Stimulated activated CD4-positive, alpha-beta T cell treated with anti-CD3 and anti-CD28 coated beads, Interleukin-15, amount 100 ng/mL, for 24 hours (primary cell): ENCODE measurements around the gene GPR39.

ENCODE experiments used
- DNase-seq: peaks from one replicate; pipeline ENCODE4 v3.0.0-alpha.2; 2020

The GPR39 gene

DNA sequence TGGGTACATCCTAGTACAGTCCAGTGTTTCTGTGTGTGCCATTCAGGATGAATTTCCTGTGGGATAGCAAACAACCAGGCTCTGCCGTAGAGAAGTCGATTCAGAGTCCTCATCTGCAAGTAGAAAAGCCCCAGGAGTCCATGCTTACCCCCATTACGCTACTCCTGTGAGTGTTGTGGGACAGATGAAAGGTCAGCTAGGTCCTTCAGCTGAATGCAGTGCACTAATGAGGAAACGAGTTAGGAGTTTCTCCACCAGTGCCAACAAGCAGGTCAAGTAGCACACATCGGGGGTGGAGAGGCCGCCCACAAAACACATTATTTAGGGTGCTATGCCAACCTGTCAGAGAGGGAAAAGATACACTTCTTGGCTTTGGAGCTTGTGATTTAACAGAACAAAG, 2.5 kb upstream of the GPR39 start:
- DNase-seq: no peak

DNA sequence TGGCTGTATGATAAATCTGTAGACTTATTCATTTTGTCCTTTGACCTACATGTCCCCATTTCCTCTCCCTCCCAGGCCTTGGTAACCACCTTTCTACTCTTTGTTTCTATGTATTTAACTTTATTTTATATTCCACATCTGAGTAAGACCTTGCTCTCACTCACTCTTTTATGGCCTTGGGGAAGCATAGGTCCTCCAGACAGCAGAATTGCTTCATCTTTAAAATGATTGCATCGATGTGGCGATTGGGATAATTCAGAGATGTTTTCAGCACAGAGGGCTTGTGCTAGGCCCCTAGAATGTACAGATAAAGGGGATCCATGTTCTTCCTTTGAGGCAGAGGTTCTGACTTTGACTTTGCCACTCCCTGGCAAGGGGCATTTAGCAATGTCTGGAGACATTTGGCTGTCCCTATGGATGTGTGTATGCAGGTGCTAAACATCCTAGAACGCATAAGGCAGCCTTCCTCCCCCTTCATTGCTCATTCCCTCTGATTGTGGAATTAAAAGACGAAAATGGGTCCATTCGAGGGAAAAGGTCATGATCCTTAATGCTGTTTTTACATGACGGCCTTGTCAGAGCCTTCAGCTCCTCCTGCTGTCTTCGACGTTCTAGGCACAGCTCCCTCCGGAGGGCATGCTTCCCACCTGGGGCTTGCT, 1.2 kb upstream of the GPR39 start:
- DNase-seq: no peak

DNA sequence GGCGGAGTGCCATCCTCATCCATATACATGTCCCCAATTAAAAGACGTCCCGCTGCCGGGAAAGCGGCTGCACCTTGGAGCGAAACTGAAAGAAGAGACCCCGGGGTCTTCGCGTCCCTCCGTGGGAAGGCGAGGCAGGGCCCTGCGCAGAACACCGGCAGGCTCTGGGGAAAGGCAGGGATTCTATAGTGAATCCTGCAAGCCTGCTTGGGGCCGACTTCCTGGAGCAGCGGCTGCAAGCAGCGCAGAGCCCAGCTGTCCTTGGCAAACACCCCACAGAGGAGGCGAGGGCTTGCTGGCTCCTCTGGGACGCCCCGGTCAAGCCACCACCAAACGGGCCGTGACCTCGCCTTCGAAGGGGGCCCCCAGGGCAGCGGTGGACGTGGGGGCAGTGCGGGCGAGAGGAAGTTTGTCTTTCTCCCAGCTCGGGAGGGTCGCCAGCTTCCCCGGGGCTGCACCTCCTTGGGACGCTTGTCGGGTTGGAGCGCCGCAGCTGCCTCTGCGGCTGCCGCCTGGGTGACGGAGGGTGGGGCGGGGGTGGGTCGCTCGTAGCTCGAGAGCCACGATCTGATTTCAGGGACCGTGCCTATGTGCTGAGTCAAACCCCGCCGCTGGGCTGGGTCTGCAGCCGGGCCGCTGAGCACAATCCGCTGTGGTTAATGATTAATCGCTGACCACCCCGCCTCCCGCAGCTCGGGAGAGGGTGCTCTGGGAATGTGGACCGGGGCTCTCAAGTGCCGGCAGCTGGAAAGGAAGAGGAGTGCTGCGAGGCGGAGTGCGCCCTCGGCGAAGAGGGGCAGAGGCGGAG, 486 bp upstream of the GPR39 start:
- DNase-seq: no peak

DNA sequence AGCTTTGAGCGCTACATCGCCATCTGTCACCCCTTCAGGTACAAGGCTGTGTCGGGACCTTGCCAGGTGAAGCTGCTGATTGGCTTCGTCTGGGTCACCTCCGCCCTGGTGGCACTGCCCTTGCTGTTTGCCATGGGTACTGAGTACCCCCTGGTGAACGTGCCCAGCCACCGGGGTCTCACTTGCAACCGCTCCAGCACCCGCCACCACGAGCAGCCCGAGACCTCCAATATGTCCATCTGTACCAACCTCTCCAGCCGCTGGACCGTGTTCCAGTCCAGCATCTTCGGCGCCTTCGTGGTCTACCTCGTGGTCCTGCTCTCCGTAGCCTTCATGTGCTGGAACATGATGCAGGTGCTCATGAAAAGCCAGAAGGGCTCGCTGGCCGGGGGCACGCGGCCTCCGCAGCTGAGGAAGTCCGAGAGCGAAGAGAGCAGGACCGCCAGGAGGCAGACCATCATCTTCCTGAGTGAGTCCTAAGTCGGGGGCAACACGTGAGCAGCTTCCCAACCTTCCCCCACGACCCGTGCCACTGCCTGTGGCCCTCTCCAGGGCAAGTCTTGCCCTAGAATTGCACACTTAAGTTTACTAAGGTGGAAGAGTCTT, 928 bp downstream of the GPR39 start:
- DNase-seq: no peak

DNA sequence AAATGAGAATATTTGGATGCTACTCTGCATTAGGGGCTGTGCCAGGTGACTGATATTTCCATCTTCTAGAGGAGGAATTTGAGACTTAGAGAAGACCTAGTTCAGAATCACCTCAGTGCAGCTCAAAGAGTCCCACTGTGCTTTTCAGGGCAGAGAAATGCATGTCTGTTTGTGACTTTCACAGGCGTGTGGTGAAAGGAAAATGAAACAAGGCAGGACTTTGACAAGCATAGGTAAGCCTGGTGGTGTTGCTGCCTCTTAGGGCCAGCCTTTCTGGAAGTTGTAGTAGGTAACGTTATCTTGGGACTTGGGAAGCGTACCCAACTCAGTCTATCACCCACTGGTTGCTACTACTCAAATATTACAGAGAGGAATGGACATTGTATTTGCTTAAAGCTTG, 2.6 kb downstream of the GPR39 start:
- DNase-seq: no peak

DNA sequence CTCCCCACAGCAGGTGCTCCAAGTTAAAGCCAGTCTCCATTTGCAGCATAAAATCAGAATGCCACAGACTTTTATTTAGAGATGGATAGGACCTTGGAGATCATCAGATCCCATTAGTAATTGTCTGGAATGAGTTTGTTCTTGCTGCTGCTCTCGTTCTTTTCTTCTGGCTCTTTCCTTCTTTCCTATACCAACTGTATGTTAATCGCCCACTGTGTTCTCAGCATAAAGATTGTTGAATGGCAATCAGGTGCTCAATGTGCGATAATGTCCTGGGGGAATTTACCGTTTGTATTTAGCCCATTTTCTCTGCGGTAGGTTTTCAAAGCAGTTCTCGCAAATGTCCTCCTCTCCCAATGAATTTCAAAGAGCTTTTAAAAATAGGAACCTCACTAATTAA, 3.3 kb downstream of the GPR39 start:
- DNase-seq: no peak

DNA sequence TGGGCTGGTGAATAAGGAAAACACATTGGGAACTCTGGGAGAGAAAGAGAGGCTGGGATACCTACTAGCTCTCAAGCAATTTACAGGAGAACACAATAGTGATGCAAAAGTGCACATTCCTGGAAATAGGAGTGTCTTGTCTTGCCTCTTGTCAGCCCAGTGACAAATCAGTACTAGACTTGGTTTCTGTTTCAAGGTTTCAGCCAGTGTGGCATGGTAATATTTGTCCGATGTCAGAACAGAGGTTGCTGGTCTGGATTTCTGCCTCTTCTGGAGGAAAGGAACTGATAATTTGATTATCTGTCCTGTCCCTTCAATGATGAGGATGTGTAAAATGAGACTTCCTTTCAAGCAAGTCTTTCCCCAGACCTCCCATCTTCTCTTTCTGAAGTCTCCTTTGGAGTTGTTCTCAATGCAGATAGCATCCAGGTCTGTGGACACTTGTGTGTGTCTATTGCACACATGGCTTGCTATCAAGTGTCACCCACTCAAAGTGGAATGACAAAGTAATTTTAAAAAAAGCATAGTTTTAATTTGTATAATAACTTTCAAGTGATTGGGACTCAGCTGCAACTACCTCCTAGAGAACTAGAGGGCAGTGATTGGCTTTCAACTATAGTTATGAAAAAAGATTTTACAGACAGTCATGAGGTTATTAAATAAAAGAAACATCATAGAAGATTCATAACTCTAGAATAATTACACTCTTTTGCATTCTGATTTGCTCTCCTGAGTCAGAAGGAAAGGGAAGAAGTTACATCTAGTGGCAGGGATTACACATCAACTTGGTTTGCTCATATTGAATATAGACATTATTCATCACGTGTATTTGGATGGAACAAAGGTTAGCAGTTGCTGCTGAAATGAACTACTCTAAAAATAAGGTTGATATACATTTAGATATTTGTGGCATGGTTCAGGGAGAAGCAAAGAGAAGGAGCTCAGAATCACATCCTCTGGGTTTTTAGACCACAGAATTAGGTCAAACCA, 4.5 kb downstream of the GPR39 start:
- DNase-seq: no peak

DNA sequence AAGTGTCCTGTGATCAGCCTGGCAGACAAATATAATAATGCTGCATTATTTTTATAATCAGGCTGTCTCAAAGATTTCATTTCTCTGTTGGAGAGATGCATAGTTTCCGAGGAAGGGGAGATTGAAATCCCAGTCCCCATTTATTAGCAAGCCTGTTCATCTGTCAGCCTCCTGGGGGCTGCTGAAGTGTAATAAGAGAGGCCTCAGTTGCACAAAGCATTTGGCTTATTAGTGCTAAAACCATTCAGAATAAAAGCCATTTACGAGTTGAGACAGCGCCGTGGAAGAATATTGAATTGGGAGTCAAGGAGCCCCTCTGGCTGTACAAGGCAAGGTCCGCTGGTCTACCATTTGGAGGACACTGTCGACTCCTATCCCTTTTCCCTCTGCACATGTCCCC, 6.1 kb downstream of the GPR39 start:
- no peak for DNase-seq

DNA sequence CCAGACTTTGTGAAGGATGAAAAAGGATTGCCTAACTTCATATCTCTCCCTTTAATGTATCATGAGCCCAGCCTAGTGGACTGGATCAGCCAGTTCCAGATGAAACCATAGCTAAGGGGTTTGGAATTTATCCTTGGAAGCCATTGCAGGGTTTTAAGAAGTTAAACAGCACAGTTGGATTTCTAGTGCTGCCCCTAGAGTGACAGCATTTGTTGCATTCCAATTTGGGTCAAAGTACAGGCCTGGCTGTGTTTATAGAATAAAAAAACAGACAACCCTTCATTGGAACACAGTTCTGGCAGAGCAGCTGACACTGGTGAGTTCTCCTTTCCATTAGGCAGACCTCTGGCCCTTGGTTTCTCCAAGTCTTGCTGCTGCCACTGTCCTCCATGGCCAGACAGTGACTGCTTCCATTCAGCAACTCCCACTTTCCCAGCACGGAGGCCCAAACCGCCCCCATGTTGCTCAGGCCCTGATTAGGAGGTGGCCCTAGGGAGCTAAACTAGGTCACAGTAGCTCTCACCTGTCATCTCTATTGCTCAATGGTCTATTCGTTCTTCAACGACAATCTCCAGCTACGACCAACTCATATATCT, 8.0 kb downstream of the GPR39 start:
- no peak for DNase-seq

DNA sequence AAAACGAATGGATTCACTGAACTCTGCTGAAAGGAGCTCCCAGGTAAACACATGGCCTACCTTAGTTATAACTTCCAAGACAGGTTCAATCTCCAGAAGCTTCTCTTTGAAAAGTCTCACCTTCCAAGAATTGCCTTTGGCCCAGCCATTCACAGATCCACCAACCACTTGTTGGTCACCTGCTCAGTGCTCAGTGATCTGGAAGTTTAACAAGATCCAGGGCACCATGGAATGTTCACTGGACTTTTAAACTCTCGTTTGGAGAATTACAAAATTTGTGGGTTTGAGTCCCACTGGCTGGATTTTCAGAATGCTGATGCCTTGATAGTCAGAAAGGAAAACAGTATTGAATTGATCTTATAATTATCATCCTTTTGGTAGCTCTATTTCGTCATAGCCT, 9.4 kb downstream of the GPR39 start:
- DNase-seq: no peak

DNA sequence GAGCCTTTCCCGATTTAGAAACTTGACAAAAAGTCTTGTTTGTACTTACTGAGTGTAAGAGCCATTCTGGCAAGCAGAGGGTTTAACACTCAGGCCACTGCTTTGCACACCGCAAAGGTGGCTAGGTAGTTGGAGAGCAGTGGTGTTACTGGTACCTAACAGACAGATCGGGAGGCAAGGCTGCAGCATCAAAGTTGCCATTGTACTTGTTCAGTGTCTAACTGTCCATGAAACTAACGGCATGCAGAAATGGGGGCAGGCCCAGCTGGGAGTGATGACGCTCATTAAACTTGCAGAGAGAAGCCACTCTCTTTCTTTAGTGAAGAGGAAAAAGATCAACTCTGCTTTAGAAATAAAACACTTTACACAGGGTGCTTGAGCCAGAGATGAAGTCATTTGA, 10.1 kb downstream of the GPR39 start:
- no peak for DNase-seq

DNA sequence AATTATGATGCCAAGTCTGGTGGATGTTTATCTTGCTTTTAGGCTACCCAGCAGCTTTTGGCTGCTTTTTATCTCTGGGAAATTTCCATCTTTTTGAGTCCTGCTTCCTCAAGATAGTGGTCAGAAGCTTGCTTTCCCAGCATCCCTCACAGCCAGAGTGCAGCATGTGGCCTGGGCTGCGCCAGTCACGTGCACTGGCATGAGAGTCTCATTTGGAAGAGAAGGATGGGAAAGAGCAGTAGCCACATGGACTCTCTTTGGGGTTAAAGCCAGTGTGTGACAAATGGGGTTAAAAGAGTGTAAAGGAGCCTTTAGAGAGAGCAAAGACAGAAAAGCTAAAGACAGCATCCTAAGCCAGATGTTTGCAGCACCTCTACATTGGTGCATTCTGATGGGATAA, 12.7 kb downstream of the GPR39 start:
- no peak for DNase-seq

DNA sequence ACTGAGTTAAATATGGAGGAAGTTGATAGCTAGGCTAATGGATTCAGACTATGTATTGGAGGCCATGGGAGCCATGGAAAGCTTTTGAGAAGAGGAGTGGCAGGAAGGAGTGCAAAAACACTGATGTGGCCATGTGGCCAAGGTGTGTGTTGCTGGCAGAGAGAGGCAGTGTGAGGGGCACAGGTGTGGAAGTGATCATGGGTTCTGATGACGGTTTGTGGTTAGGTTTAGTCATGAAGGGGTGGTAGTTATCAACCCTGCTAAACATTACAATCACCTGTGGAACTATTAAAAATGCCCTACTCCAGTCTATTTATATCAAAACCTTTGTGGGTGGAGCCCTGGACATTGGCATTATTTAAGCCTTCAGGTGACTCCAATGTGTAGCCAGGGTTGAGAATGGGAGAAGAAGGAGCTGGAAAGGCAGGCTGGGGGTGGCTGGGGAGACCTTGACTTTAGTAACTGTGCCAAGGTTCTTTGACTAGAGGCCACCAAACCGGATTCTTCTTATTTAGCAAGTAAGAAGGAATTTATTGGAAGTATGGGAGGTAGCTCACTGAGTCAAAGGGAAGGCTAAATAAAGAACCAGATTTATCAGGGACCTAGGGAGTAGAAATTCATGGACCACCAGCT, 13.5 kb downstream of the GPR39 start:
- no peak for DNase-seq

DNA sequence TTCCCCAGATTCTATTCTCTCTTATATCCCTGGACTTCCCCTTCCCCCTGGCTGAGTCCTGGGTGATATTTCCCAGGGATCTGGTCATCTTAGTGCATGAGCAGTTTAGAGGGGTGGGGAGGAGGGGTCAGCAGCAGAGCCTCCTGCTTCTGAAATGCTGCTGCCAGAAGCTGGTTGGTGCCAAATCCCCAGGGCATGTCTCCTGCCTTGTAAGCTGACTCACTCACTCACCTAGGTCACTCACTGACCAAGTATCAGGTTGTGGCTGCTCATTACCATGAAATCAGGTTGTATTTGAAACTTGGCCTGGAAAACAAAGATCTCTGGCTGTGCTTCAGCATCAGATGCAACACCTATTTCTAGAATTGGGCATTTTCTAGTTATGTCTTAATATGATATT, 14.3 kb downstream of the GPR39 start:
- no peak for DNase-seq

DNA sequence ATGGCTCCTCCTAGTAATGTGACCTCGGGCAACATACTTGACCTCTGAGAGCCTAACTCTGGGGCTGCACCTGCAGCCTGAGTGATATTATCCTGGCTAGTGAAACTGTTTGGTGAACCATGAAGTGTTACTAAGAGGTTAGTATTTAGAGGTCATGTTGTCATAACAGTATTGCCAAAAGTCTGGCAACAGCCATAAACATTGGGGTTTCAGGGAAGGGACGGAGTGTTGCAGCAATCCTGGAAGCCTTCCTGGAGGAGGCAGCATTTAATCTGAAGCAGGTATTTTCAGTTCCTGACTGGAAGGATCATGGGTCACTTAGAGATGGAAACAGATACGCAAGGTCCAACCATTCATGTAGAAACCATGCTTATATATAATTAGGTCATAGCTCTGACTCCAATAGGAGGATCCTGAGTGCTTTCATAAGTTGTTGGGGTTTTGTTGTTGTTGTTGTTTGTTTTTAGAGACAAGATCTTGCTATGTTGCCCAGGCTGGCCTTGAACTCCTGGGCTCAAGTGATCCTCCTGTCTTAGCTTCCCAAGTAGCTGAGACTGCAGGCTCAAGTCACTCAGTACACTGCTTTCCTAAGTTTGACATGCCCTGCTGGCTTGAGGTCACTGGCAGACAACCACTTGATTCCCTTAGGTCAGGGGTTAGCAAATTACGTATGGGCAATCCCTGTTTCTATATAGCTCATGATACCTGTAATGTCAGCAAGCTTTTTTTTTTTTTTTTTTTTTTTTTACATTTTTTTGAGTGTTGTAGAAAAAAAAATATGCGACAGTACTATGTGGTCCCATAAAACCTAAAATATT, 21.5 kb downstream of the GPR39 start:
- no peak for DNase-seq

DNA sequence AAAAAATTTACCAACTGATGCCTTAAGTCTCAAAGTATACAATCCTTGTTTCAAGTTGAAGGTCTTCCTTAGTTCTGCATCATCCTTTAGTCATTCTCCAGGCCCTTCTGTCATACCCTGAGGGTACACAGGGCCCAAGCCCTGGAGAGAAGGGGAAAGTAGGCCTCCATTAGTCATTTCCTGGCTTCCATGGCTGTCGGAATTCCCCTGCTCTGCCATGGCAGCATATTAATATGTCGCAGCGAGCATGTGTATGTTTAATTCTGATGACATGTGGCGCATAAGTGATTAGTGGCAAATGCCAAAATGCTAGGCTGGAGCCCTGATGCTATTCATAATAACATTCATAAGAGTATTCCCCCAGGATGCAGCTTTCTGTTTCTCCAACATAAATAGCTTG, 22.1 kb downstream of the GPR39 start:
- peak; percentile 6 for DNase-seq

DNA sequence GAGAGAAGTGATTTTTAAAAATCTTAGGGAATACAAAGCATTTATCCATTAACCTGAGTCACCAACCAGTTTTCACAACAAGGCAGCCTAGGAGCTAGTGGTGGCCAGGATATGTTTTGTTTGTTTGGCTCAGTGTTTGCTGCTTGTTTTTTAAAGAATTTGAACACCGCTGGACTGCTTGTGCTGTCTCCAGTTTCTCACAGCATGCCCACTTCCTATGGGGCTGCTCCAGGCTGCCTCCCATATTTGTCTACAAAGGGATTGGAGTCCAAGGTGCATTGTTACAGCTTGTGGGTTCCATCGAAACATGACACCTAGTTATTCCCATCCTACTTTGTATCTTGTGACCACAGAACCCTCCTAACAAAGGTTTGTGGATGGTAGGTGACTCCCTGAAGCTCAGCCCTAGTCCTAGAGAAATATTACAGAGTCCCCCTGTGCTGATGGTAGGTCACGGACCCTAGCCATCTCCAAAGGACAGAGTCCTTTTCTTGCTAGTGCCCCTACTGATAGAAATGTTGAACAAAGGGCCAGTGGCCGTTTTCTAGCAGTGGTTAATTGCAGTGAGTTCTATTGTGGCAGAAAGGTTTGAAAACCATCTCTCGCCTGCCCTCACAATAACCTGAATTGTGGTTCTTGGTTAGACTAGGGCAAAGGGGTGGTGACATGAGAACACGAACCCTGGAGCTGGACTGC, 23.2 kb downstream of the GPR39 start:
- no peak for DNase-seq

DNA sequence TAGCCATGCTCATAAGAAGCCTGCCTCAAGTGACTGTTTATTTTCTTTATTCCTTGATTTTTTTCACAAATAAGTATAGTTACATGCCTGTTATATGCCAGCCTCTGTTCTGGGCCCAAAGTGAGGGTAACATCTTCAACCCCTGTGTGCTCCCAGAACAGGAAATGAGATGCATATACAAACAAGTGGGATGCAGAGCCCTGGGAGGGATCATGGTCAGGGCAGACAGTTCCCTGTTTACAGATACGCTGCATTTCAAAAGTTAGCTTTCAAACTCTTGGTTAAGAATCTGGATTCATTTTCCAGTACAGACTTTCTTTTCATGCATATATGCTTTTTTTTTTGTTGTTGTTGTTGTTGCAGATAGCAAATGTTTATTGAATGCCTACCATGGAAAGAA, 24.4 kb downstream of the GPR39 start:
- DNase-seq: no peak

DNA sequence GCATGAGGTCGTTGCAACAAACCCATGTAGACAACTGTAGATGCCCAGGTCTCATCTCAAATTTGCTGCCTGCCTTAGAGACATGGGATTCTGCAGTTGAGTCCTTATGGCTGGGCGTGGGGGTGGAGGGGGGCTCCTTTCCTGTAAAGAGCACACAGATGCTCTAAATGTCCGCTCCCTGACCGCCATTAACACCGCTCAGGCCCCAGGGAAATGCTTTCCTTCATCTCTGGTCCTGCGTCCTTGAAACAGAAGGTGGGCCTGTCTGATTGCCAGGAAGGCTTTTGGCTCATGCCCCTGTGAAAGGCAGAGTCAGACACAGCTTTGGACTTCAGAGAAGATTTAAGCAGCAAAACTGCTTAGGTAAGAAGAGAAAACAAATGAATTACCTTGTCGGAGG, 25.7 kb downstream of the GPR39 start:
- no peak for DNase-seq

DNA sequence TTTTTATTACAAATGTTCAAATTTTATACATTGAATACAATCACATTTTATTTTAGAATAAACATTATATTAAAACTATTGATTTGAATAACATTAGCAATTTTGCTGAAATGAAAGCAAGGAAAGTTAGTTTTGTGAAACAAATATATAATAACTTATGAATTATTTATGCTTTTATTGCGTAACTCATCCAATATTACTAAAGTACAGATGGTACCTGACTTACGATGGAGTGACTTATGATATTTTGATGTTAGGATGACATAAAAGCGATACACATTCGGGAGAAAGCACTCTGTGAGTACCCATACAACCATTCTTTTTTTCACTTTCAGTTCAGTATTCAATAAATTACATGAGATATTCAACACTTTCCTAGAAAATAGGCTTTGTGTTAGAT, 26.5 kb downstream of the GPR39 start:
- DNase-seq: no peak

DNA sequence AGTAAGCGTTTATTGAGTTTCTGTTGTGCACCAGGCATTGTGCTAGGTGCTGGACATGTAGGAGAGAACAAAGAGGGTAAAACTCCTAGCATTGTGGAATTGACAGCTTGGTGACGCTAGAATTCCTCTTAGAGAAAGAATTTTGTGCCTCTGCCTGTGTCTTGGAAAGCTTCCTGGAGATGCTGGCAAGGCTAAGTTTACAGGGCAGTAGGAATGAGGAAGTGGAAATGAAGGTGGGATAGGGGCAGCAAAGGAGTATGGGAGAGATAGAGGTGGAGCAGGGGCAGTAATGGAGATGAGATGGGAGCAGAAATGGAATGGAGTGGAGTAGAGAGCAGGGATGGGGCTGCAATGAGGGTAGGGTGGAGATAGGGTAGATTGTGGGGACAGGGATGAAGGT, 29.8 kb downstream of the GPR39 start:
- no peak for DNase-seq
